GM18868 (cell line): ENCODE measurements around the gene C11orf86.

Source experiments
- ATAC-seq: cut with Tn5 transposase; IDR thresholded peaks from one replicate; pipeline ENCODE4 v1.9.1; 2021; ENCODE audit warnings: mild to moderate bottlenecking, moderate library complexity; ENCODE audit not compliant: unreplicated experiment

C11orf86 gene

GRCh38 chr11:67022961-67023956 is 48.2 kb downstream of the C11orf86 start, which contains the start of gene SYT12:
TSS of gene SYT12 (plus strand) at chr11:67023134. CDS start at chr11:67030145, 7,011 bp downstream.
- ATAC-seq, result no peak

GRCh38 chr11:67023957-67024353 is 48.9 kb downstream of the C11orf86 start:
- no peak for ATAC-seq

DNA sequence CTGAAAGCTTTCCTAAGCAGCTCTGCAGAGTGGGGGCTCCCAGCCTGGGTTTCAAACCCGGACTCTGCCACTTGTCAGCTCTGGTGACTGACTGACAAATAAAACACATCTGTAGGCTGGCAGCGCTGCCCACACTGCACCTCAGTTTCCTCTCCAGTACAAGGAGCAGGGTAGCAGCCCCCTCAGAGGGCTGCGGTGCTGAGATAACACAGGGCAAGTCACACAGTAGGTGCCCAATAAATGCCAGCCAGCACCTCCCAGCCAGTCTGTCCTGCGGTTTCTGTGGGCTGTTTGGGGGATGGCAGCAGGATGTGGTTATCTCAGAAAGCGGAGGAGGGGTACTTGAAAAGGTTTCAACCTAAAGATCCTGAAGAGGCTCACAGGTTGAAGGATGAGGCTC is 49.3 kb downstream of the C11orf86 start:
- no peak for ATAC-seq

- no peak for ATAC-seq
Measured at GRCh38 chr11:67024966-67025365, 49.9 kb downstream of the C11orf86 start.

- no peak for ATAC-seq
Measured at GRCh38 chr11:67025750-67026149, 50.6 kb downstream of the C11orf86 start.
